ENCODE results near the gene DIP2C.

DNA sequence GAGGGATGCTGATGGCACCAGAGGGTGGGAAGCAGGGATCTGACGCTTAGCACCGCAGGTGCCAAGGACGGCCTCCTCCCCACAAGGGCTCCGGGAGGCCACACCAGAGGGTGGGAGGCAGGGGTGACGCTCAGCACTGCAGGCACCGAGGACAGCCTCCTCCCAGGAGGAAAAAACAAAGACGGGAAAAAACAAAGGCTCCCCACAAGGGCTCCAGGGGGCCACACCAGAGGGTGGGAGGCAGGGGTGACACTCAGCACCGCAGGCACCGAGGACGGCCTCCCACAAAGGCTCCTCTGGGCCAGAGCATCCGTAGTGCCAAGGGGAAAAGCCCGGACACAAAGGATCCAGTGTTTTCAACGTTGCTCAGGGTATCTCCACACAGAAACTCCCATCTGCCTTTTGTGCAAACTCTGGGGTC lies 25.6 kb downstream of the DIP2C start:
- TF ChIP-seq POLR2A (IDR thresholded peaks at IDR 0.05) = no peak
- TF ChIP-seq, protein P1, sequence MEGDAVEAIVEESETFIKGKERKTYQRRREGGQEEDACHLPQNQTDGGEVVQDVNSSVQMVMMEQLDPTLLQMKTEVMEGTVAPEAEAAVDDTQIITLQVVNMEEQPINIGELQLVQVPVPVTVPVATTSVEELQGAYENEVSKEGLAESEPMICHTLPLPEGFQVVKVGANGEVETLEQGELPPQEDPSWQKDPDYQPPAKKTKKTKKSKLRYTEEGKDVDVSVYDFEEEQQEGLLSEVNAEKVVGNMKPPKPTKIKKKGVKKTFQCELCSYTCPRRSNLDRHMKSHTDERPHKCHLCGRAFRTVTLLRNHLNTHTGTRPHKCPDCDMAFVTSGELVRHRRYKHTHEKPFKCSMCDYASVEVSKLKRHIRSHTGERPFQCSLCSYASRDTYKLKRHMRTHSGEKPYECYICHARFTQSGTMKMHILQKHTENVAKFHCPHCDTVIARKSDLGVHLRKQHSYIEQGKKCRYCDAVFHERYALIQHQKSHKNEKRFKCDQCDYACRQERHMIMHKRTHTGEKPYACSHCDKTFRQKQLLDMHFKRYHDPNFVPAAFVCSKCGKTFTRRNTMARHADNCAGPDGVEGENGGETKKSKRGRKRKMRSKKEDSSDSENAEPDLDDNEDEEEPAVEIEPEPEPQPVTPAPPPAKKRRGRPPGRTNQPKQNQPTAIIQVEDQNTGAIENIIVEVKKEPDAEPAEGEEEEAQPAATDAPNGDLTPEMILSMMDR (IDR thresholded peaks at IDR 0.05) = no peak

Measured in testis (tissue), 2 donors.